Body of pancreas (tissue), 4 donors: ENCODE results near the gene CWF19L1.

Experiments used
- CTCF ChIP-seq, 7 experiments: fragments of 450-650 bp in 4 of 7; fragments of 200-600 bp in 3 of 7; sonication (generic) in 3 of 7; IDR thresholded peaks; one replicate each; pipeline ENCODE4 v1.5.1; 2016 to 2019; ENCODE audit warnings: antibody characterized with exemption in 7 of 7
- POLR2A ChIP-seq, 3 donors: fragments of 450-650 bp; IDR thresholded peaks; one replicate each; pipeline ENCODE4 v1.6.1; 2016; ENCODE audit warnings: antibody characterized with exemption in 3 of 3, mild to moderate bottlenecking in 2 of 3

- TF ChIP-seq CTCF (IDR thresholded peaks at IDR 0.05) (no peak), POLR2A (IDR thresholded peaks at IDR 0.05) (no peak)
These were observed 1.5 kb downstream of the CWF19L1 start for GRCh38 chr10:100265821-100266485.
